ENCODE measurements around the gene HSD11B2. TPM values are rescaled to one million over a fixed set of nuclear protein-coding genes. Genes with fewer than 3 reads are reported as not detected.

The HSD11B2 gene
- total and polyA plus RNA-seq, 2 donors (not counting 3 experiments of a cell fraction or from before 2014, with no cell fraction given) = 0.10 TPM; not detected in 1

DNA sequence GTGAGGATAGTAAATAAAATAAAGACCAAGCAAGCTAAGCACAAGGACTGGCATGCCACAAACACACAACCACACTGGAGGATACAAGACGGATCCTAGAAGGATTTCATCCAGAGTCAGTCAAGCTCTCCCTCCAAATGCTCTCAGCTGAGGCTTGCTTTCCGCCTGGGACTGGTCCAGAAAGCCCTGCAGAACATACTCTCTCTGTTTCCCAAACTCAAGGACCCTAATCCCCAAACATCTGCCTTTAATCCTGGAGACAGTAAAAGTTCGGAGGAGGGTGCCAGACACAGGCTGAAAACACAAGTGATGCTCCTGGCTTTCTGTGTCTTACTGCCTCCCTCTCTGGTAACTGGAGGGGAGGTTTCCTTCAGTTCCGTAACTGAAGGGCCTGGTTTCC lies 5.3 kb upstream of the HSD11B2 start:
- Histone ChIP-seq H3K27ac (ENCODE audit: insufficient read depth, low read depth, low read length) (no peak overlapping the region), H3K9me3 (replicated peaks; ENCODE audit: control insufficient read depth, insufficient read depth, low read length) (no peaks in the 10 kb centered on the region), H3K4me3 (replicated peaks in 1 of 3; ENCODE audit: insufficient read depth in 1 of 3, low read depth in 1 of 3, low read length in 3 of 3) (no peak overlapping the region), H3K9ac (replicated peaks; ENCODE audit: extremely low read depth, insufficient read depth, low read length) (no peak overlapping the region), H3K27me3 (ENCODE audit: control insufficient read depth in 2 of 2, insufficient read depth in 2 of 2, low read length in 2 of 2) (peaks cover 36 to 47% of the 10 kb centered on the region in 2 experiments), H3K4me2 (ENCODE audit: insufficient read depth, low read length) (no peak overlapping the region), H3K9me1 (replicated peaks; ENCODE audit: control insufficient read depth, extremely low read depth, insufficient read depth, low read length) (no peaks in the 10 kb centered on the region), H3K79me2 (ENCODE audit: control insufficient read depth, insufficient read depth, low read length) (no peaks in the 10 kb centered on the region), H3K4me1 (ENCODE audit: control insufficient read depth, extremely low read depth, insufficient read depth, low read length) (peaks cover 4% of the 10 kb centered on the region), H4K20me1 (replicated peaks; ENCODE audit: control insufficient read depth, extremely low read depth, insufficient read depth, low read length) (no peaks in the 10 kb centered on the region), H2AFZ (ENCODE audit: low read depth, low read length) (no peak overlapping the region), H3K36me3 (ENCODE audit: control insufficient read depth in 2 of 2, extremely low read depth in 1 of 2, insufficient read depth in 2 of 2, low read length in 2 of 2) (no peaks in the 10 kb centered on the region)
- ChIA-PET CTCF (interaction anchor here (0.9 to 9.0 kb wide), 4 partner anchors 19 to 38 kb away, joined by 3 to 201 read pairs (median 4); no protein-coding TSS in a partner anchor), POLR2A (no interaction called here)
- FAIRE-seq (no peak), DNase-seq (ENCODE audit: low read depth, low spot score) (no peak)
- BruUV-seq (replicated peaks) = no TSS peak
- intact Hi-C loops (cut with micrococcal nuclease) (no loop called here), dilution Hi-C loops (cut with MboI; ENCODE audit: extremely low pct_ligation_motif_present, low sequenced_read_pairs) (no loop called here)
- TF ChIP-seq POLR2A (IDR thresholded peaks at IDR 0.05; ENCODE audit: low read depth, low read length) (no peak), EZH2 (IDR thresholded peaks at IDR 0.05; ENCODE audit: borderline replicate concordance, low read depth, low read length, severe bottlenecking) (peak; percentile 43), POLR2AphosphoS5 (IDR thresholded peaks at IDR 0.05; ENCODE audit: insufficient read depth, low read depth, low read length) (no peak)

DNA sequence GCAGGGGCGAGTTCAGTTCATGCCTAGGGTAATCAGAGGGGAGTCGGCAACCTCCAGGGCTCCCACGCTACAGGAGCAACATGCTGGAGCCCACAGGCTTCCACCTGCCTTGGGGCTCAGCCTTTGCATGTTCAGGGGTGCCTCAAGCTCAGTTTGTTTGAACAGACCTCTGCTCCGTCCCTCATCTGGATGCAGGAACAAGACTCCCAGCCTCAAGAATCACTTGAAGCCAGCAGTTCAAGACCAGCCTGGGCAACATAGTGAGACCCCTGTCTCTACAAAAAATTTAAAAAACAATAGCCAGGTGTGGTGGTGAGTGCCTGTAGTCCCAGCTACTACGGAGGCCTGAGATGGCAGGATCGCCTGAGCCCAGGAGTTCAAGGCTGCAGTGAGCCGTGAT lies 4.9 kb upstream of the HSD11B2 start:
- no TSS peak for BruUV-seq (replicated peaks)
- Histone ChIP-seq H3K4me3 (replicated peaks in 1 of 3; ENCODE audit: insufficient read depth in 1 of 3, low read depth in 1 of 3, low read length in 3 of 3) (no peak overlapping the region), H3K27ac (ENCODE audit: insufficient read depth, low read depth, low read length) (no peak overlapping the region), H3K79me2 (ENCODE audit: control insufficient read depth, insufficient read depth, low read length) (no peaks in the 10 kb centered on the region), H2AFZ (ENCODE audit: low read depth, low read length) (no peak overlapping the region), H3K4me2 (ENCODE audit: insufficient read depth, low read length) (no peak overlapping the region), H3K36me3 (ENCODE audit: control insufficient read depth in 2 of 2, extremely low read depth in 1 of 2, insufficient read depth in 2 of 2, low read length in 2 of 2) (no peaks in the 10 kb centered on the region), H3K9me1 (replicated peaks; ENCODE audit: control insufficient read depth, extremely low read depth, insufficient read depth, low read length) (no peaks in the 10 kb centered on the region), H3K9ac (replicated peaks; ENCODE audit: extremely low read depth, insufficient read depth, low read length) (no peak overlapping the region), H4K20me1 (replicated peaks; ENCODE audit: control insufficient read depth, extremely low read depth, insufficient read depth, low read length) (no peaks in the 10 kb centered on the region), H3K27me3 (ENCODE audit: control insufficient read depth in 2 of 2, insufficient read depth in 2 of 2, low read length in 2 of 2) (peaks cover 36 to 47% of the 10 kb centered on the region in 2 experiments), H3K4me1 (ENCODE audit: control insufficient read depth, extremely low read depth, insufficient read depth, low read length) (peaks cover 4% of the 10 kb centered on the region), H3K9me3 (replicated peaks; ENCODE audit: control insufficient read depth, insufficient read depth, low read length) (no peaks in the 10 kb centered on the region)
- CTCF ChIA-PET = interaction anchor here (0.9 to 9.0 kb wide), 5 partner anchors 10 to 38 kb away, joined by 3 to 201 read pairs (median 3); partner anchors contain the start of gene ZDHHC1
- intact Hi-C loops (cut with micrococcal nuclease) = no loop called here
- POLR2A ChIA-PET = no interaction called here
- no peak for FAIRE-seq
- TF ChIP-seq POLR2A (IDR thresholded peaks at IDR 0.05; ENCODE audit: low read depth, low read length) (no peak), JUN (IDR thresholded peaks at IDR 0.05; ENCODE audit: borderline replicate concordance, insufficient read depth, insufficient read length, low read depth) (no peak), FOS (IDR thresholded peaks at IDR 0.05; ENCODE audit: borderline replicate concordance, insufficient read depth, low read length) (no peak), MYC (IDR thresholded peaks at IDR 0.05; ENCODE audit: low read depth, low read length) (no peak), GATA2 (IDR thresholded peaks at IDR 0.05; ENCODE audit: insufficient read depth, insufficient read length, low read depth, low read length) (no peak)
- no peak for DNase-seq (ENCODE audit: low read depth, low spot score)
- dilution Hi-C loops (cut with MboI; ENCODE audit: extremely low pct_ligation_motif_present, low sequenced_read_pairs) = no loop called here
